Mucosa of gallbladder (tissue), 1 donor: ENCODE data around the gene TFPT. TPM values are rescaled to one million over a fixed set of nuclear protein-coding genes. Genes with fewer than 3 reads are reported as not detected.
A peak's percentile ranks its signal among the peaks of the same experiment; 100 is the strongest.
"Not testable (repeated sequence)": the region's sequence is repeated elsewhere in the genome, so short reads cannot be mapped to it uniquely, and the experiment has no call there.

Experiments used
- DNase-seq: peaks from one replicate; pipeline ENCODE4 v3.0.0-alpha.2; 2020; ENCODE audit warnings: low spot score
- total RNA-seq: library from RNA; stranded (reverse); gene quantifications from one replicate; pipeline ENCODE4 v1.2.1, GENCODE V29; 2021
- donor health status: DM: no; HTN: no; CAD: no.

The TFPT gene
- total RNA-seq, 1 donor from 2014 or later, result 23.2 TPM

DNA sequence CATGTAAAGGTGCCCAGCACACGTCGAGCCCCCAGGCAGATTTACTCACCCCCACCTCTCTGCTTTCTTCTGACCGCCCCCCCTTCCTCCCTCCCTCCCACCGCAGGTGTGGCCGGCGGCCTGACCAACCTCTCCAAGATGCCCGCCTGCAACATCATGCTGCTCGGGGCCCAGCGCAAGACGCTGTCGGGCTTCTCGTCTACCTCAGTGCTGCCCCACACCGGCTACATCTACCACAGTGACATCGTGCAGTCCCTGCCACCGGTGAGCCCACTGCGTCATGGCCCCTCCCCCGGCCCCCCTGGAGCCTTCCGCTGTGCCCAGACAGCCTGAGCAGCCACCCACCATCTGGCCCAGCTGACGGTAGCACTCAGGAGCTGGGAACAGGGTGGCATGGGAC is 8.9 kb upstream of the TFPT start:
- no peak for DNase-seq

DNA sequence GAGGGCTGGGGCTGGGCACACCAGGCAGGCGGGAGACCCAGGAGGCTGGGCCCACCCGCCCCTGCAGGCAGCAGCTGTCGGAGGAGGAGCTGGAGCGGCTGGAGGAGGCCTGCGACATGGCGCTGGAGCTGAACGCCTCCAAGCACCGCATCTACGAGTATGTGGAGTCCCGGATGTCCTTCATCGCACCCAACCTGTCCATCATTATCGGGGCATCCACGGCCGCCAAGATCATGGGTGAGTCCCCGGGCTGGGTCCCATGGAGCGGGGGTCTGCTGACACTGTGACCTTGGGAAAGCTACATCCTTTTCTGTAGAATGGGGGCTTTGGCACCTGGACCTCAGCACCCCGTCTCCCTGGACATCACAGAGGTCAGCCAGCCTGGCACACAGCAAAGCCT is 8.2 kb upstream of the TFPT start:
- no peak for DNase-seq

DNA sequence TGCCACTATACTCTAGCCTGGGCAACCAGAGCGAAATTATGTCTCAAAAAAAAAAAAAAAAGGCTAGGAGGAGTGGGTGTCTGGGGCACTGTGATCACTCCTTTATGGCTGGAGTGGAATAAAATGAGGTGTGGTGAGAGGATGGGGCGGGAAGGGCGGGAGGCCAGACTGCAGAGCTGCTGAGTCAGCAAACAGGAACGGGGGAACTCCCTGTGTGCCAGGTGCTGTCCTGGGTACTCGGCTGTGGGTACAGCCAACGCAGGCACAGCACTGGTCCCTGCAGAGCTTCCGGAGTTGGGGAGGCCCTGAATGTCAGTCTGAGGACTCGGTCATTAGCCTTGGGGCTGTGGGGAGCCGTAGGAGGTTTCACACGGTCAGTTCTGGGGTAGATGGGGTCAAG is 5.8 kb upstream of the TFPT start:
- no peak for DNase-seq

DNA sequence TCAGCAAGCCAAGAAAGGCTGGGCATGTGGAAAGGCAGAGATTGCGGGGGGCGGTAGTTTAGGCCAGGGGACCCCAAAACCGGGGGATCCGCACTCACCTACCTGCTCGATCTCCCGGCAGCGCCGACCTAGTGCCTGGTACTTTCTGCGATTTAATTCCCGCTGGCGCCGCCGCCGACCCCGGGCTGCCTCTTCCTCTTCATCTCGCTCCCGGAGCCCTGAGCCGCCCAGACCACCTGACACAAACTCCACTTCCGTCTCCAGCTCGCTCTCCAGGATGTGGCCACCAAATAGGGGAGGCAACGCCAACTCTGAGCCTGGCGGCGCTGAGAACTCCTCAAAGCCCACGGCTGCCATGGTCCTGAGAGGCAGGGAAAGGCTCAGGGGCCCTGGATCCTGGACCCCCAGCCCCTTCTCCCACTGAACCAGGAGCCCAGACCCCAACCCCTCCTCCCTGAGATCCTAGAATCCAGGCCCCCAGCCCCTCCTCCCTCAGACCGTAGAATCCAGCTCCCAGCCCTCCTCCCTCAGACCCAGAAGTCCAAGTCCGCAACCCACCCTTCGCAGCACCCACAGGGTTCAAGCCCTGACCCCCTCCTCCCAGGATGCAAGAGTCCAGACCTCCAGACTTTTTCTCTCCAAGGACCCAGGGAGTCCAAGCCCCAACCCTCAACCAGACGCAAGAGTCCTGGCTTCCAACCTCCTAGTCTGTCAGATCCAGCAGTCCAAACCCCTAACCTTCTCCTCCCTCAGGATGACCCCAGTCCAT is 933 bp downstream of the TFPT start:
- DNase-seq, result peak; percentile 30

DNA sequence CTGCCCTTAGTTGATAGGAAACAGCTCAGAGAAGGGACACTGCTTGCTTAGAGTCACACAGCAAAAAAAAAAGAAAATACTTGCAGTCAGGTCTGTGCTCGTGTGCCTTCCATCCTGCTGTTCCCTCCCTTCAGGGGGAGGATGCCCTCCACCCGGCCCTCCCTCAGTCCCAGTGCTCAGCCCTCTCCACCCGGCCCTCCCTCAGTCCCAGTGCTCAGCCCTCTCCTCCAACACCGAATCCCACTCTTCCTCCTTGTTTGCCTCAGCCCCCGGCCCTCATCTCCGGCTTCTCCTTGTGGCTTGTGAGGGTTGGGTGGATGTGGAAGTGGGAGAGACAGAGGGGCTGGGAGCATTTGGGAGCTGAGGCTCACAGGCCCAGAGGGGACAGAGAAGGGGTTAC is 5.8 kb downstream of the TFPT start:
- DNase-seq, result no peak

DNA sequence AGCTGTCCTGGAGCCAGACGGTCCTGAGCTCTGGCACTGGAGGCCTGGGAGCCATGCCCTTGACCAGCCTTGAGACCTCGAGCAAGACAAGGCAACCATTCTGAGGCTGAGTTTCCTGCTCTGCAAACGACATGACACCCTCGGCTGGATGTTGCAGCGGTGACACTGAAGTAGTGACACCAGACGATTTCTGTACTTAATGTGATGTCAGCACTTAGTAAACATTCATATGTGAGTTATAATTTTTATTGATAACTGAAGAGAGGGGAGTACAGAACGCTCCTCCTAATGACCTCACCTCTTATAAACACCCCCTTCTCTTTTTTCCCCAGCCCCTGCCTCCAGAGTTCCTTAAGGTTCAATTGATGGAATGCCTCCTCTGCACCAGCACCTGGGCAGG is 7.0 kb downstream of the TFPT start:
- no peak for DNase-seq

DNA sequence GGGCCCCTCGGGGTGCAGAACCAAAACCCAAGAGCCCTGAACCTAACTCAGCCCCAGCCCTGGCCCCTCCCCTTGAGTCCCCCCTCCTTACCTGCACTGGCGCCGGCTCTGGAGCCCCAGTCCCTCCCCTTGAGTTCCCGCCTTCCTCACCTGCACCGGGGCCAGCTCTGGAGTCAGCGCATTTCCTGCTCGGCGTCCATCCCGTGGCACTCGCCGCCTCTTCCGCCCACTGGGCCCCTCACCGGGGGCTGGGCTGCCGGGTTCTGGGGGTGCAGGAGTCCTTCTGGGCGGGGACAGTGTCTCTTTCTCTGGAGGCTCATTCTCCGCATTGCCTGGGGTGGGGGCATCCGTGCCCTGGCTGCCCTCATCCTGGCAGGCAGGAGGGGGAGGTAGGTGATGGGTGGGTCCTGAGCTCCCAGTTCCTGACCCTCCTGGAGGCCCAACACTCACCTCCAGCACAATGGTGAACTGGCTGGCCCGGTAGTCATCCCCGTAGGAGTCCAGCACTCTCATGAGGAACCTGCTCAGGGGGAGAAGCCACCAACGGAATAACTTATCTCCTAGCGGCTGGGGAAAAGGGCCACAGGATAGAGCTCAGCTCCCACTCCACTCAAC is 7.5 kb downstream of the TFPT start:
- no peak for DNase-seq

DNA sequence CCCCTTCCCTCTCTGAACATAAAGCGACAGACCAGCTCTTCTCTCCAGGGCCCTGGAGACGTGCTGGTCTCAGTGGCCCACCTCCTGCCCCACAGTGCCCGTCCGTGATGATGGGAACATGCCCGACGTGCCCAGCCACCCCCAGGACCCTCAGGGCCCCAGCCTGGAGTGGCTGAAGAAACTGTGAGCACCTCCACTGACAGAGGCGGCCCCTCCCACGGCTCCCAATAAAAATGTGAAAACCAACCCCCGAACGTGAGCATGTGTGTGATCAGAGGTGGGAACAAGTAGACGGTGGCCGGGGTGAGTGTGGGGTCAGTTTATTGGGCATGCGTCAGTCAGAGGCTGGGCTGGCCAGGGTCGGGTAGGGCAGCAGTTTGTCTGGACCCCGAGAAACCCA is 8.7 kb downstream of the TFPT start:
- DNase-seq, result no peak

DNA sequence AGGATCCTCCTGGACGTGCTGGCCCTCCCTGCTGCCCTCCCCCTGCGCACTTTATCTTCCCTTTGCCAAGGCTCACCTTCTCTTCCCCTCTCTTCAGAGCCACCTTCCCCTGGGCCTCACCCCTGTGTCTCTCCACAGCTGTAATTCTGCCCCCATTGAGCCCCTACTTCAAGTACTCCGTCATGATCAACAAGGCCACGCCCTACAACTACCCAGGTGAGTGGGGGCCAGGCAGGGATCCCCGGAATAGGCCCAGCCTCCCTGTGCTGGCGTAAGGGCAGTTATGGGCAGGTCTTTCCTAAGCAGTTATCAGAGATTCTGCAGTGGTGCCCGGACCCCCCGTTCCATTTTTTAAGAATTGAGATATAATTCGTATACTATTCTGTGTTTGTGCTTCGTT is 9.7 kb downstream of the TFPT start:
- DNase-seq, result no peak

DNA sequence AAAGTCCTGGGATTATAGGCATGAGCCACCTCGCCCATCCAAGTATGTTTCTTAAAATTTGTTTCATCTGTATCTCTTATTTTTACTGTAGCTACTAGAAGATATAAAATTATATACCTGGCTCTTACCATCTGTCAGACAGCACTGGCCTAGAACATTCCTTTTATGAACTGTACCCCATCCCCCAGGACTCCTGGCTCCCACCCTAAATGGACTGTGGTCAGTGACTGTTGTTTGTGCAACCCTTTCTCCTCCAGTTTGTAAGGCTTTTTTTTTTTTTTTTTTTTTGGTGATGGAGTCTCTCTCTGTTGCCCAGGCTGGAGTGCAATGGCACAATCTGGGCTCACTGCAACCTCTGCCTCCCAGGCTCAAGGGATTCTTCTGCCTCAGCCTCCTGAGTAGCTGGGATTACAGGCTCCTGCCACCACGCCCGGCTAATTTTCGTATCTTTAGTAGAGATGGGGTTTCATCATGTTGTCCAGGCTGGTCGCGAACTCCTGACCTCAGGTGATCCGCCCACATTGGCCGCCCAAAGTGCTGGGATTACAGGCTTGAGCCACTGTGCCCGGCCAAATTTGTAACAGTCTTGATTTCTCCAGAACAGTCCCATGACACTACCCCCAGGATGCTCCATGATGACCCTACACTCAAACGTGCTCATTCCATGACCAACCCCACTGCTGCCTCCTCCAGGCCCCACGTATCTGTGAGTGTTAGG is 10.3 kb downstream of the TFPT start:
- DNase-seq, result no peak

DNA sequence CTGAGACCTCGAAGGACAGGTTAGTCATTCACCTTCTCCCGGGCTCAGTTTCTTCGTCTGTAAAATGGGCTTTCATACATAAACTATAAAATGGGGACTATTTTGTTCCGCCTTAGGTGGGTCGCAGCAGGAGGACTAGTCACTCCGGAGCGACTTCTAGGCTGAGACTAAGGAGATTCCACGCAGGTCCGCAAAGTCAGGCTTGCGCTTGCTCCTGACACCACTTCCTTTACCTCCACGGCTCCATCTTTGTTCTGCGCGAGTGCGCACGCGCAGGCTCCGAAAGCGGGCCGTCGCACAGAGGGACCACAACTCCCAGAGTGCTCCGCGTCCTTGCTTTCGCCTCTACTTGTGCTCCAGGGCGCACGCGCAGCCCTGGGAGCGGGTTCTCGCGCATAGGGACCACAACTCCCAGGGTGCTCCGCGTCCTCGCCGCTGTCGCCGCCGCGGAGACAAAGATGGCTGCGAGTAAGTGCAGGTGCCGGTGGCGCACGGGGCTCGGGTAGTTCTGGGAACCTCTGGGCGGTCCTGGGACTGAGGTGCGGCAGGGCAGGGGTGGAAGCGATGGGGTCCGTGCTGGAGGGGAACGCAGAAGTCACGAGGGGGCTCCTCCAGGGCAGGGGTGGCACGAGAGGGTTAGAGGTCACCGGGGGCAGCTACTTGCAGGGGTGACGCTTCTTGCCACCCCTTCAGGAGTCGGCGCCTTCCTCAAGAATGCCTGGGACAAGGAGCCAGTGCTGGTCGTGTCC is 12.9 kb downstream of the TFPT start, which contains the start of gene NDUFA3:
Gene NDUFA3, plus strand, starts transcription at position 435 of the 749 bp plus-strand sequence. Its CDS starts 24 bp downstream, at position 459.
- peak; percentile 99 for DNase-seq

DNA sequence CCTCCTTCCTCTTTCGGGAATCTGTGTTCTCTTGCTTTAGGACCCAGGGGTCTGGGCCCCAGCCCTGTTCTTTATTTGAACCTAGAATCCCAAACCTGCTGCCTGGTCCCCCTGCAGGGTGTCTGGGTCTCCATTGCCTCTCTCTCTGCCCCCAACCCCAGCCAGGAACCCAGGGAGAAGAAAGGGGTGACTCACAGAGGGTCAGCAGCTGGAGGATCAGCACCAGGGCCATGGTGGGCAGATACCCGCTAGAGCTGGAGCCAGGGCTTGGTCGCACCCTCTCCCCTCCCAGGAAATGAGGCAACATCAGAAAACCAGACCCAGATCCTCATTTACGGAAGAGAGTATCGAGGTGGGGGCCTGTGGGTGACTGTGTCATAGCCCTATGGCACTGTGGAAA is 14.9 kb downstream of the TFPT start, which contains the start of gene OSCAR:
Gene OSCAR, minus strand, starts transcription at position 243 of the 400 bp plus-strand sequence. Its CDS starts 11 bp downstream, at position 232.
- no peak for DNase-seq

DNA sequence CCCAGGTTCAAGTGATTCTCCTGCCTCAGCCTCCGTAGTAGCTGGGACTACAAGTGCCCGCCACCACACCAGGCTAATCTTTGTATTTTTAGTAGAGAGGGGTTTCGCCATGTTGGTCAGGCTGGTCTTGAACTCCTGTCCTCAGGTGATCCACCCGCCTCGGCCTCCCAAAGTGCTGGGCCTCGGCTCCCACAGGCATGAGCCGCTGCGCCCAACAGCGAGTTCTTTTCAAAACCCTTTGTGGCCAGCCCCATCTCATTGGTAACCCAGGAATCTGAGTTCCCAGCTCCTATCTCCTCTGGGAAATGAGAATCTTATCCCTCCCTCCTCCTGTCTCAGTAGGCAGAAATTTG is 15.6 kb downstream of the TFPT start:
- DNase-seq, result not testable (repeated sequence)

DNA sequence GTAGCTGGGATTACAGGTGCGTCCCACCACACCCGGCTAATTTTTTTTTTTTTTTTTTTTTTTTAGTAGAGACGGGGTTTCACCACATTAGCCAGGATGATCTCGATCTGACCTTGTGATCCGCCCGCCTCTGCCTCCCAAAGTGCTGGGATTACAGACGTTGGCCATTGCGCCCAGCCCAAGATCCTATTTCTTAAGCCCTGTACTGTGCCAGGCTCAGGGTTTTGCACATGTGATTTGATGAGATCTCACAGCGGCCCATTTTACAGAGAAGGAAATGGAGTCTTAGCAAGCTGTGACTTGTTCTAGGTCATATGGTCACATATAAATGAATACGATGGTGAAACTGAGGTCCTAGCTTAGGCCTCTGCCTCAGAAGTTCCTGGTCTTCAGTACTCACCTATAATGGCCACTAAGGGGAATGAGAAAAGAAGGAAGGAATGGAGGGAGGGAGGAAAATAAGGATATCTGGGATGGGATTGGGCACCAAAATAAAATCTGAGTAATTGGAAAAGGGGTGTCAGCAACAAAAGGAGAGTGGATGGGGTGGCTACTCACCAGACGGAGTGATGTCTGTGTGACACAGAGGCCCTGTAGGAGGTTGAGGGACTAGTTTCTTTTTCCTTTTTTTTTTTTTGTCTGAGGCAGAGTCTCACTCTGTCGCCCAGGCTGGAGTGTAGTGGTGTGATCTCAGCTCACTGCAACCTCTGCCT is 16.1 kb downstream of the TFPT start:
- no peak for DNase-seq

DNA sequence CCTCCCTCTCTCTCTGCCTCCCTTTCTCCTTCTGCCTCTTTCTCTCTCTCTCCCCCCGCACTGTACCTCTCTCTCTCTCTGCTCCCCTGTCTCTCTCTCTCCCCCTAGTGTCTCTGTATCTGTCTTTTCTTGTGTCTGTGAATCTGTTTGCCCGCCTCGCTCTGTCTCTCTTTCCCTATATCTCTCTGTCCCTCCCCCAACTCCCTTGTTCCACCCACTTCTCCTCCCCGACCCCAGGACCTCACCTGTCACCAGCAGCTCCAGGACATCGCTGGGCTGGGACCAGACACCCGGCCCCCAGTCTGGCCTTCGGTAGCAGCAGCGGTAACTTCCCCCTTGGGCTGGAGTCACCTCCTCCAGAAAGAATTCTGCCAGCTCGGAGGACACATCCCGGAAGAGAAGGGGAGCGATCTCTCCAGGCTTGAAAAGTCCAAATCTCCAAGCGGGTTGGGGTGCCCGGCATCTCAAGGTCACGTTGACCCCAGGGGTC is 18.8 kb downstream of the TFPT start:
- peak; percentile 23 for DNase-seq

DNA sequence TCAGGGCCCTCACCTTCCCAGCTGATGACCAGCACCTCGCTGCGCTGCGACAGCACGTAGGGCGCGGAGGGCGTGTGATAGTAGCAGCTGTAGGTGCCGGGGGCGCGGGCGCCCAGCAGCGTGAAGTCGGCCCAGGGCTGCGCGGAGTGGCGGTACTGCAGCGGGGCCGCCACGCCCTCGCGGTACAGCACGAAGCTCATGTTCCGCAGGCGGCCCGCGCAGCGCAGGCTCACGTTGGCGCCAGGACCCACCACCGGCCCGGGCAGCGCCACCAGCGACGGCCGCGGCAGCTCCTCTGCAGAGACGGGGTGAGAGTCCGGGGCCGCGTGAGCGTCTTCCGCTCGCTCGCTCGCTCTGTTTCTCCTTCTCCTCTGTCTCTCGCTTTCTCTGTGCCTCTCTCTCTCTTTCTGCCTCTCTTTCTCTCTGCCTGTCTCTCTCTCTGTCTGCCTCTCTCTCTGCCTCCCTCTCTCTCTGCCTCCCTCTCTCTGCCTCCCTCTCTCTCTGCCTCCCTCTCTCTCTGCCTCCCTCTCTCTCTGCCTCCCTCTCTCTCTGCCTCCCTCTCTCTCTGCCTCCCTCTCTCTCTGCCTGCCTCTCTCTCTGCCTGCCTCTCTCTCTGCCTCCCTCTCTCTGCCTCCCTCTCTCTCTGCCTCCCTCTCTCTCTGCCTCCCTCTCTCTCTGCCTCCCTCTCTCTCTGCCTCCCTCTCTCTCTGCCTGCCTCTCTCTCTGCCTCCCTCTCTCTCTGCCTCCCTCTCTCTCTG is 19.4 kb downstream of the TFPT start:
- peak; percentile 38 for DNase-seq

DNA sequence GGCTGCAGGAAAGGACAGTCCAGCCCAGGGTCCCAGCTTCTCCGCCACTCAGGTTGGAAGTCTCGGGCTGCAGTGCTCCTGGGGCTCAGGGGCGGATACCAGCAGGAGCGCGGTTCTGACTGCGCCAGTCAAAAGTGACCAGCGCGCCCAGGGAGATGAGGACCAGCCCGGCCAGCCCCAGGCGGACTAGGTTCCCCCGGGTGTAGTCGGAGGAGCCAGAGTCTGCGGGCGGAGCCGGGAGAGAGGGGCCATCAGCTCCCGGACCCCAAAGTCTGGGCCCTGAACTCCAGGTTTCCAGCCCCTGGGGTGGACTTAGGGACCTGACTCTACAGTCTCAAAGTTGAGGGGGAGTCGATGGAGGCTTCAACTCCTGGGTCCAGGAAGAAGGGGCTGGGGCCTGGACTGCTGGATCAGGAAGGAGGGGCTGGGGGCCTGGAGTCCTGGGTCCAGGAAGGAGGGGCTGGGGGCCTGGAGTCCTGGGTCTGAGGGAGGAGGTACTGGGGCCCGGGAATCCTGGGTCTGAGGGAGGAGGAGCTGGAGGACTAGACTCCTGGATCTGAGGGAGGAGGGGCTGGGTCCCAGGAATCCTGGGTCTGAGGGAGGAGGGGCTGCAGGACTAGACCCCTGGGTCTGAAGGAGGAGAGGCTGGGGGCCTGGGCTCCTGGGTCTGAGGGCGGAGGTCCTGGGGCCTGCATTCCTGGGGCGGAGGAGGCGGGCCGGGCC is 20.2 kb downstream of the TFPT start:
- DNase-seq, result no peak

DNA sequence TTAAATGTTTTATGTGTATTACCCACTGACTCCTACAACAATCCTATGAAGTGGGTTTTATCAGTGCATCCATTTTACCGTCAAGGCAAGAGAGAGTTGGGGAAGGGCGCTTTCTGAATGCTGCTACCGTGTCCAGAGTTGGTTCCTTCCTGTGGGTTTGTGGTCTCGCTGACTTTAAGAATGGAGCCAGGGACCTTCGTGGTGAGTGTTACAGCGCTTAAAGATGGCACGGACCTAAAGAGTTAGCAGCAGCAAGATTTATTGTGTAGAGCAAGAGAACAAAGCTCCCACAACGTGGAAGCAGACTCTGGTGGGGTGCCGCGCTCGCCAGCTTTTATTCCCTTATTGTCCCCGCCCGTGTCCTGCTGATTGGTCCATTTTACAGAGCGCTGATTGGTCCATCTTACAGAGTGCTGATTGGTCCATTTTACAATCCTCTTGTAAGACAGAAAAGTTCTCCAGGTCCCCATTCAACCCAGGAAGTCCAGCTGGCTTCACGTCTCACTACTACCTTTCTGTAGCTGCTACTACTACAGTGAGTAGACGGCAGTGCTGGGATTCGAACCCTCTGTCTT is 20.9 kb downstream of the TFPT start:
- DNase-seq, result no peak

DNA sequence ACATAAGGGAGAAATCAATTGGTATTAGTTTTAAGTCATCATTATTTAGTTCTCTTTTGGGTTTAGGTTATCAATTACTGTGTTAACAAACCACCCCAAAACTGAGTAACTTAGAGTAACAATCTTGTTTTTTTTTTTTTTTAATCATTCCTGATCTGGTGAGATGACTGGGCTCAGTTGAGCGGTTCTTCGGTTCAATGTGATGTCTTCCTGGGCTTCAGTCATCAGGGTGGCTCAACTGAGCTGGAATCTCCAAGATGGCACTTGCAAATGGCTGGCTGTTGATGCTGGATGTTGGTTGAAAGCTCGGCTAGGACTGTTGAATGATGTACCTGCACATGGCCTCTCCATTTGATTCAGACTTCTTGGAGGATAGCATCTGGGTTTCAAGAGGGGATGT is 31.0 kb downstream of the TFPT start:
- no peak for DNase-seq
